Measurements from ENCODE around the gene DUSP6.

Gene DUSP6

GRCh38 chr12:89352492-89353187 lies at the start of gene DUSP6:
DUSP6 (minus strand) TSS chr12:89352501; CDS start chr12:89352039, 462 bp downstream.
- DNase-seq, result peak; percentile 63

GRCh38 chr12:89401433-89402058 lies 49.2 kb upstream of the DUSP6 start:
- no peak for DNase-seq

- no peak for DNase-seq
Measured at GRCh38 chr12:89400415-89400814, 48.1 kb upstream of the DUSP6 start.

- no peak for DNase-seq
Measured at GRCh38 chr12:89395712-89396111, 43.4 kb upstream of the DUSP6 start.

GRCh38 chr12:89393551-89394121 lies 41.3 kb upstream of the DUSP6 start:
- DNase-seq, result no peak

- no peak for DNase-seq
Measured at GRCh38 chr12:89392391-89392790, 40.1 kb upstream of the DUSP6 start.

- DNase-seq, result no peak
Measured at GRCh38 chr12:89391726-89392336, 39.5 kb upstream of the DUSP6 start.

- no peak for DNase-seq
Measured at GRCh38 chr12:89390802-89391673, 38.7 kb upstream of the DUSP6 start.

- no peak for DNase-seq
Measured at GRCh38 chr12:89389755-89390661, 37.7 kb upstream of the DUSP6 start.

GRCh38 chr12:89386138-89386537 lies 33.8 kb upstream of the DUSP6 start:
- DNase-seq, result no peak

GRCh38 chr12:89384807-89385206 lies 32.5 kb upstream of the DUSP6 start:
- no peak for DNase-seq

GRCh38 chr12:89384050-89384758 lies 31.9 kb upstream of the DUSP6 start:
- DNase-seq, result no peak

- DNase-seq, result no peak
Measured at GRCh38 chr12:89383235-89384049, 31.1 kb upstream of the DUSP6 start.

GRCh38 chr12:89382328-89382727 lies 30.0 kb upstream of the DUSP6 start:
- DNase-seq, result no peak

GRCh38 chr12:89379839-89380467 lies 27.7 kb upstream of the DUSP6 start:
- no peak for DNase-seq

GRCh38 chr12:89379148-89379838 lies 27.0 kb upstream of the DUSP6 start:
- DNase-seq, result no peak

- DNase-seq, result no peak
Measured at GRCh38 chr12:89376844-89377243, 24.5 kb upstream of the DUSP6 start.

GRCh38 chr12:89376202-89376529 lies 23.9 kb upstream of the DUSP6 start:
- DNase-seq, result no peak
